H9 (cell line): ENCODE results near the gene ARFIP1. TPM values are rescaled to one million over a fixed set of nuclear protein-coding genes. Genes with fewer than 3 reads are reported as not detected.
"Not testable (repeated sequence)": the region's sequence is repeated elsewhere in the genome, so short reads cannot be mapped to it uniquely, and the experiment has no call there.

ENCODE experiments used
- DNase-seq: peaks from one replicate; pipeline ENCODE4 v3.0.0-alpha.2; 2017
- H2AFZ ChIP-seq: one replicate; pipeline ENCODE4 v1.6.1; 2013; ENCODE audit warnings: mild to moderate bottlenecking, low read length, control low read depth, moderate library complexity
- H2AK5ac ChIP-seq: 2 replicates; pipeline ENCODE4 v1.6.1; 2013; ENCODE audit warnings: low read length, control low read depth, mixed read lengths; ENCODE audit not compliant: insufficient read length
- H2BK120ac ChIP-seq: one replicate; pipeline ENCODE4 v1.6.1; 2013; ENCODE audit warnings: low read depth, mild to moderate bottlenecking, low read length, control low read depth, inconsistent platforms; ENCODE audit not compliant: poor library complexity, severe bottlenecking
- H2BK12ac ChIP-seq: 2 replicates; pipeline ENCODE4 v1.6.1; 2013; ENCODE audit warnings: low read length, control low read depth, mixed read lengths, low read depth; ENCODE audit not compliant: insufficient read length
- H2BK15ac ChIP-seq: 2 replicates; pipeline ENCODE4 v1.6.1; 2013; ENCODE audit warnings: low read depth, low read length, control low read depth
- H2BK20ac ChIP-seq: one replicate; pipeline ENCODE4 v1.6.1; 2013; ENCODE audit warnings: low read depth, mild to moderate bottlenecking, low read length, control low read depth, inconsistent platforms; ENCODE audit not compliant: poor library complexity, severe bottlenecking
- H2BK5ac ChIP-seq: 2 replicates; pipeline ENCODE4 v1.6.1; 2013; ENCODE audit warnings: low read length, control low read depth, mixed read lengths; ENCODE audit not compliant: insufficient read length
- H3K14ac ChIP-seq: 2 replicates; pipeline ENCODE4 v1.6.1; 2013; ENCODE audit warnings: low read length, control low read depth; ENCODE audit not compliant: insufficient read depth
- H3K18ac ChIP-seq: 2 replicates; pipeline ENCODE4 v1.6.1; 2013; ENCODE audit warnings: low read depth, mild to moderate bottlenecking, mixed read lengths, low read length, control low read depth; ENCODE audit not compliant: insufficient read length
- H3K23ac ChIP-seq: 2 replicates; pipeline ENCODE4 v1.6.1; 2013; ENCODE audit warnings: low read length, control low read depth, mixed read lengths, low read depth; ENCODE audit not compliant: insufficient read length
- H3K23me2 ChIP-seq: 2 replicates; pipeline ENCODE4 v1.6.1; 2013; ENCODE audit warnings: low read depth, mild to moderate bottlenecking, mixed read lengths, low read length, control low read depth; ENCODE audit not compliant: insufficient read length, poor library complexity, severe bottlenecking
- H3K27ac ChIP-seq: 2 replicates; pipeline ENCODE4 v1.5.1; 2013; ENCODE audit warnings: low read length, control low read depth, mixed read lengths, low read depth; ENCODE audit not compliant: insufficient read length
- H3K27me3 ChIP-seq: 2 replicates; pipeline ENCODE4 v1.6.1; 2013; ENCODE audit warnings: low read length, control low read depth, inconsistent platforms; ENCODE audit not compliant: insufficient read depth
- H3K4ac ChIP-seq: 2 replicates; pipeline ENCODE4 v1.6.1; 2013; ENCODE audit warnings: low read depth, mild to moderate bottlenecking, control low read depth, inconsistent platforms, low read length, moderate library complexity
- H3K4me1 ChIP-seq: 2 replicates; pipeline ENCODE4 v1.6.1; 2013; ENCODE audit warnings: low read length, control low read depth, inconsistent platforms; ENCODE audit not compliant: insufficient read depth
- H3K4me2 ChIP-seq: 2 replicates; pipeline ENCODE4 v1.6.1; 2013; ENCODE audit warnings: low read length, control low read depth, mixed read lengths; ENCODE audit not compliant: insufficient read length, insufficient read depth
- H3K56ac ChIP-seq: 2 replicates; pipeline ENCODE4 v1.6.1; 2013; ENCODE audit warnings: low read depth, mild to moderate bottlenecking, mixed read lengths, low read length, control low read depth; ENCODE audit not compliant: insufficient read length
- H3K79me1 ChIP-seq: 2 replicates; pipeline ENCODE4 v1.6.1; 2013; ENCODE audit warnings: low read depth, mild to moderate bottlenecking, moderate library complexity, low read length, control low read depth, inconsistent platforms; ENCODE audit not compliant: insufficient read depth, poor library complexity, severe bottlenecking
- H3K79me2 ChIP-seq: 2 replicates; pipeline ENCODE4 v1.6.1; 2013; ENCODE audit warnings: low read length, control low read depth, inconsistent platforms; ENCODE audit not compliant: insufficient read depth
- H3K9ac ChIP-seq: 2 replicates; pipeline ENCODE4 v1.6.1; 2013; ENCODE audit warnings: low read length, control low read depth, mixed read lengths; ENCODE audit not compliant: insufficient read length; ENCODE audit errors: extremely low read depth
- H3K9me3 ChIP-seq: one replicate; pipeline ENCODE4 v1.6.1; 2013; ENCODE audit warnings: low read depth, low read length, inconsistent platforms; ENCODE audit not compliant: control insufficient read depth
- H3T11ph ChIP-seq: one replicate; pipeline ENCODE4 v1.6.1; 2013; ENCODE audit warnings: mild to moderate bottlenecking, low read length, control low read depth, inconsistent platforms
- H4K20me1 ChIP-seq: one replicate; pipeline ENCODE4 v1.6.1; 2013; ENCODE audit not compliant: control insufficient read depth, insufficient read length, insufficient read depth
- H4K5ac ChIP-seq: 2 replicates; pipeline ENCODE4 v1.6.1; 2013; ENCODE audit warnings: low read depth, mild to moderate bottlenecking, mixed read lengths, low read length, control low read depth; ENCODE audit not compliant: insufficient read length
- H4K8ac ChIP-seq: replicated peaks from 2 replicates; pipeline ENCODE4 v1.6.1; 2013; ENCODE audit warnings: low read length, control low read depth, mixed read lengths, low read depth; ENCODE audit not compliant: insufficient read length
- H4K91ac ChIP-seq: 2 replicates; pipeline ENCODE4 v1.6.1; 2013; ENCODE audit warnings: low read depth, mild to moderate bottlenecking, moderate library complexity, mixed read lengths, low read length, control low read depth; ENCODE audit not compliant: insufficient read length
- H3K27ac Mint-ChIP-seq, 3 experiments: 2 replicates in 2 of 3; 3 replicates in 1 of 3; pipeline ENCODE4 v1.8.0; 2020 to 2021; ENCODE audit warnings: mixed read lengths in 3 of 3, mild to moderate bottlenecking in 1 of 3, moderate library complexity in 1 of 3
- H3K27me3 Mint-ChIP-seq: 2 replicates; pipeline ENCODE4 v1.8.0; 2021; ENCODE audit warnings: low read depth, mild to moderate bottlenecking, moderate library complexity, mixed read lengths
- H3K36me3 Mint-ChIP-seq, 3 experiments: 2 replicates in 2 of 3; 3 replicates in 1 of 3; pipeline ENCODE4 v1.8.0; 2020 to 2021; ENCODE audit warnings: low read depth in 3 of 3, mixed read lengths in 3 of 3; ENCODE audit not compliant: insufficient read depth in 1 of 3
- H3K4me1 Mint-ChIP-seq, 2 experiments: 2 replicates each; pipeline ENCODE4 v1.8.0; 2020; ENCODE audit warnings: mixed read lengths in 2 of 2
- H3K4me3 Mint-ChIP-seq, 2 experiments: 2 replicates in 1 of 2; 3 replicates in 1 of 2; pipeline ENCODE4 v1.8.0; 2020 to 2021; ENCODE audit warnings: mild to moderate bottlenecking in 2 of 2, mixed read lengths in 2 of 2, moderate library complexity in 1 of 2
- H3K9me3 Mint-ChIP-seq, 2 experiments: 2 replicates in 1 of 2; 3 replicates in 1 of 2; pipeline ENCODE4 v1.8.0; 2020; ENCODE audit warnings: mild to moderate bottlenecking in 2 of 2, mixed read lengths in 2 of 2, moderate library complexity in 1 of 2
- WGBS: extraction: QIAGEN DNeasy Blood & Tissue Kit; methylation state at CpG from one replicate; pipeline ENCODE4 v1.1.7; 2013; ENCODE audit warnings: missing lambda C conversion rate, low lambda C conversion rate, mixed read lengths; ENCODE audit not compliant: insufficient read length; ENCODE audit errors: extremely low coverage; 5-methylcytosine and 5-hydroxymethylcytosine counted together
- total RNA-seq: library from RNA; stranded (reverse); gene quantifications from 2 replicates; pipeline ENCODE4 v1.2.1, GENCODE V29; 2021
- TF ChIP-seq, protein P1 (sequence below): fragments of 200-600 bp; sonication (generic); conservative IDR thresholded peaks from 3 replicates; pipeline ENCODE4 v1.8.0; 2021; ENCODE audit warnings: antibody characterized with exemption, mild to moderate bottlenecking

Gene ARFIP1
- total RNA-seq, 1 experiment from 2014 or later, result 30.8 TPM

DNA sequence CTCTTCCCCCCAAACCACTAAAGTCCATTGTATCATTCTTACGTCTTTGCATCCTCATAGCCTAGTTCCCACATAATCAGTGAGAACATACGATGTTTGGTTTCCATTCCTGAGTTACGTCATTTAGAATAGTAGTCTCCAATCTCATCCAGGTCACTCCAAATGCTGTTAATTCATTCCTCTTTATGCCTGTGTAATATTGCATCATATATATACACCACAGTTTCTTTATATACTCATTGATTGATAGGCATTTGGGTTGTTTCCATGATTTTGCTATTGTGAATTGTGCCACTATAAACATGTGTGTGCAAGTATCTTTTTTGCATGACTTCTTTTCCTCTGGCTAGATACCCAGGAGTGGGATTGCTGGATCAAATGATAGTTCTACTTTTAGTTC, 57.2 kb downstream of the ARFIP1 start:
- no peak overlapping the region for H2AK5ac ChIP-seq
- no peak overlapping the region for H4K8ac ChIP-seq
- no peak overlapping the region for H3K4me3 Mint-ChIP-seq
- no peak overlapping the region for H3K18ac ChIP-seq
- no peak overlapping the region for H3K14ac ChIP-seq
- no peak overlapping the region for H3K56ac ChIP-seq
- H3K9ac ChIP-seq, result no peak overlapping the region
- H3K4me2 ChIP-seq, result no peak overlapping the region
- no peak overlapping the region for H3K27ac Mint-ChIP-seq
- H3K27ac ChIP-seq, result no peak overlapping the region
- H3K36me3 Mint-ChIP-seq, result peaks cover 70 to 85% (median 74%) of the 10 kb centered on the region in 3 experiments
- peaks cover 24 to 39% of the 10 kb centered on the region in 2 experiments for H3K9me3 Mint-ChIP-seq
- H3K79me1 ChIP-seq, result no peaks in the 10 kb centered on the region
- no peaks in the 10 kb centered on the region for H3K23me2 ChIP-seq
- no peak overlapping the region for H2BK15ac ChIP-seq
- no peaks in the 10 kb centered on the region; the same call in 1 of the 2 replicates for H3K4me1 ChIP-seq
- no peak overlapping the region for H3K23ac ChIP-seq
- H3K27me3 ChIP-seq, result no peaks in the 10 kb centered on the region
- H4K91ac ChIP-seq, result no peak overlapping the region
- H2BK12ac ChIP-seq, result no peak overlapping the region
- H3K27me3 Mint-ChIP-seq, result no peaks in the 10 kb centered on the region
- H3K4ac ChIP-seq, result no peak overlapping the region
- H3K9me3 ChIP-seq, result no peaks in the 10 kb centered on the region
- no peak overlapping the region for H2AFZ ChIP-seq
- no peak overlapping the region for H3T11ph ChIP-seq
- no peak overlapping the region for H2BK20ac ChIP-seq
- TF ChIP-seq, protein P1, sequence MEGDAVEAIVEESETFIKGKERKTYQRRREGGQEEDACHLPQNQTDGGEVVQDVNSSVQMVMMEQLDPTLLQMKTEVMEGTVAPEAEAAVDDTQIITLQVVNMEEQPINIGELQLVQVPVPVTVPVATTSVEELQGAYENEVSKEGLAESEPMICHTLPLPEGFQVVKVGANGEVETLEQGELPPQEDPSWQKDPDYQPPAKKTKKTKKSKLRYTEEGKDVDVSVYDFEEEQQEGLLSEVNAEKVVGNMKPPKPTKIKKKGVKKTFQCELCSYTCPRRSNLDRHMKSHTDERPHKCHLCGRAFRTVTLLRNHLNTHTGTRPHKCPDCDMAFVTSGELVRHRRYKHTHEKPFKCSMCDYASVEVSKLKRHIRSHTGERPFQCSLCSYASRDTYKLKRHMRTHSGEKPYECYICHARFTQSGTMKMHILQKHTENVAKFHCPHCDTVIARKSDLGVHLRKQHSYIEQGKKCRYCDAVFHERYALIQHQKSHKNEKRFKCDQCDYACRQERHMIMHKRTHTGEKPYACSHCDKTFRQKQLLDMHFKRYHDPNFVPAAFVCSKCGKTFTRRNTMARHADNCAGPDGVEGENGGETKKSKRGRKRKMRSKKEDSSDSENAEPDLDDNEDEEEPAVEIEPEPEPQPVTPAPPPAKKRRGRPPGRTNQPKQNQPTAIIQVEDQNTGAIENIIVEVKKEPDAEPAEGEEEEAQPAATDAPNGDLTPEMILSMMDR, result no peak
- H2BK5ac ChIP-seq, result no peak overlapping the region
- H4K20me1 ChIP-seq, result no peaks in the 10 kb centered on the region
- H4K5ac ChIP-seq, result no peak overlapping the region
- H3K4me1 Mint-ChIP-seq, result peaks cover 17 to 20% of the 10 kb centered on the region in 2 experiments
- DNase-seq, result no peak
- WGBS, result no CpG with 5 or more reads among the region's 3 CpGs
- no peak overlapping the region for H2BK120ac ChIP-seq
- no peaks in the 10 kb centered on the region; the same call in 1 of the 2 replicates for H3K79me2 ChIP-seq

DNA sequence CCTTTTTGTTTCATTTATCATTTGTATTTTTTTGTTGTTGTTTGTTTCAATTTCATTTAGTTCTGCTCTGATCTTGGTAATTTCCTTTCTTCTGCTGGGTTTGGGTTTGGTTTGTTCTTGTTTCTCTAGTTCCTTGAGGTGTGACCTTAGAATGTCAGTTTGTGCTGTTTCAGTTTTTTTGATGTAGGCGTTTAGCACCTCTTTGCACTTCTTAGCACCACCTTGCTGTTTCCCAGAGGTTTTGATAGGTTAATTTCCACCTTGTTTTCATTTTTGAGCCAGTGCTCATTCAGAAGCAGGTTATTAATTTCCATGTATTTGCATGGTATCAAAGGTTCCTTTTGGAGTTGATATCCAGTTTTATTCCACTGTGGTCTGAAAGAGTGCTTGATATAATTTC, 60.0 kb downstream of the ARFIP1 start:
- H4K91ac ChIP-seq, H3K4me1 ChIP-seq, H3K27me3 Mint-ChIP-seq, H3K27ac ChIP-seq, H4K20me1 ChIP-seq, H3K23me2 ChIP-seq, H3K9me3 ChIP-seq, H3T11ph ChIP-seq, H3K56ac ChIP-seq, DNase-seq, H4K8ac ChIP-seq, H2BK15ac ChIP-seq, H2BK5ac ChIP-seq, H3K14ac ChIP-seq, H2BK120ac ChIP-seq, H3K4me3 Mint-ChIP-seq, H3K18ac ChIP-seq, H3K79me2 ChIP-seq, H2BK20ac ChIP-seq, H4K5ac ChIP-seq, H3K27me3 ChIP-seq, H3K4me2 ChIP-seq, H2BK12ac ChIP-seq, H3K9ac ChIP-seq, H3K79me1 ChIP-seq, H2AFZ ChIP-seq, H3K4ac ChIP-seq, H2AK5ac ChIP-seq, H3K23ac ChIP-seq: not testable (repeated sequence)
- Mint-ChIP-seq H3K4me1 (peaks cover 32% of the 10 kb centered on the region in 2 experiments), H3K36me3 (peaks cover 53 to 71% (median 60%) of the 10 kb centered on the region in 3 experiments), H3K27ac (0 out of 7 replicates have a peak overlapping the region, but pooled peaks of 1 of the 3 experiments have one; percentile 29), H3K9me3 (peaks cover 35 to 47% of the 10 kb centered on the region in 2 experiments)
- WGBS, result no CpG with 5 or more reads among the region's 1 CpG
